Measurements from ENCODE around the gene SPSB4.
"Not testable (repeated sequence)": the region's sequence is repeated elsewhere in the genome, so short reads cannot be mapped to it uniquely, and the experiment has no call there.

Gene SPSB4

GRCh38 chr3:141096981-141097380 is 45.8 kb downstream of the SPSB4 start:
- no peak for DNase-seq

GRCh38 chr3:141100112-141100511 is 49.0 kb downstream of the SPSB4 start:
- no peak for DNase-seq

DNA sequence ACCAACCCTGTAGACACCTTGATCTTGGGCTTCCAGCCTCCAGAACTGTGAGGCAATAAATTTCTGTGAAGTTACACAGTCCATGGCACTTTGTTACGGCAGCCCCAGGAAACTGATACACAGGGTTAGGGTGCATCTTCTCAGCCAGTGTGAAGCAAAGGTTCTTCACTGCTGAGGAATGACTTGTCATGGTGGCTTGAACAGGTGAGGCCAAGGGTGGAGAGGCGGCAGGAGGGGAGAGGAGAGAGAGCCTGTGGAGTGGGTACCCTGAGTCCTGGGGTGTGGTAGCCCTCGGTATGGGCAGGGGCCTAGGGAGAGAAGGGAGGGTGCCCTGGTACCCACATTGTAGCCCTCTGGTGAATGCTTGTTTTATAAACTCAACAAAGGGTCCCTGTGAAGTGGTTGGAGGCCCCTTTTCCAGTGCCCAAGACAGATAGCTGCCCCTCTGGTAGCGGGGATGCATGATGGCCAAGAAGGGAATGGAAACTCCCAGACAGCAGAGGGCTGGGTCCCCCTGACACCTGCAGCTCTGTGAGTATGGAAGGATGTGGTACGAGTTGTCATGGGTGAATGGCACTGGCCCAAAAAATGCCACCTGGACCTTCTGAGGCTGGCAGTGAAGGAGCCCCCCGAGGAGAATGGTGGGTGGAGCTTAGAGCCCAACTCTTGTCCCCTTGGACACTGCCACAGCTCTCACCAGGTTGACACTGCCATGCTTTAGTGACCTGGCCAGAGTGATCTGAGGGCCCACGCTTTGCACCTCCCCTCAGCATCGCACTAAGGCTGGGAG is 49.6 kb downstream of the SPSB4 start:
- DNase-seq = no peak

GRCh38 chr3:141102372-141102771 is 51.2 kb downstream of the SPSB4 start:
- DNase-seq = no peak

GRCh38 chr3:141103067-141103466 is 51.9 kb downstream of the SPSB4 start:
- no peak for DNase-seq

DNA sequence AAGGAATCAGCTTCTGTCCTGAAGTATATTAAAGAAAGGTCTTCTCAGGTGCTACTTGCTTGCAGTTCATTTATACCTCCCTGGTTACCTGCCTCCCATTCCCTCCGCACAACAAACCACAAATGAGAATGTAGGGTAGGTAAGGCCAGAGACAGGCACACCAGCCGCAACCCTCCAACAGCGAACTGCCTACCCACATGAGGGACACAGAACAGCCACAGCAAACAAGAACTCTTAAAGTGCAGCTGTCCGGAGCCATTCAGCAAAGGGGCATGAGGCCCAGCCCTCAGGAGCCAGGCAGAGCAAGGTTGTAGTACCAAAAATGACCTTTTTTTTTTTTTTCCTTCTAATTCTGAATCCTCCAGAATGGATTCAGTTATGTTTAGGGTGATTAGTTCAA is 52.4 kb downstream of the SPSB4 start:
- no peak for DNase-seq

GRCh38 chr3:141104151-141104821 is 53.1 kb downstream of the SPSB4 start:
- no peak for DNase-seq

DNA sequence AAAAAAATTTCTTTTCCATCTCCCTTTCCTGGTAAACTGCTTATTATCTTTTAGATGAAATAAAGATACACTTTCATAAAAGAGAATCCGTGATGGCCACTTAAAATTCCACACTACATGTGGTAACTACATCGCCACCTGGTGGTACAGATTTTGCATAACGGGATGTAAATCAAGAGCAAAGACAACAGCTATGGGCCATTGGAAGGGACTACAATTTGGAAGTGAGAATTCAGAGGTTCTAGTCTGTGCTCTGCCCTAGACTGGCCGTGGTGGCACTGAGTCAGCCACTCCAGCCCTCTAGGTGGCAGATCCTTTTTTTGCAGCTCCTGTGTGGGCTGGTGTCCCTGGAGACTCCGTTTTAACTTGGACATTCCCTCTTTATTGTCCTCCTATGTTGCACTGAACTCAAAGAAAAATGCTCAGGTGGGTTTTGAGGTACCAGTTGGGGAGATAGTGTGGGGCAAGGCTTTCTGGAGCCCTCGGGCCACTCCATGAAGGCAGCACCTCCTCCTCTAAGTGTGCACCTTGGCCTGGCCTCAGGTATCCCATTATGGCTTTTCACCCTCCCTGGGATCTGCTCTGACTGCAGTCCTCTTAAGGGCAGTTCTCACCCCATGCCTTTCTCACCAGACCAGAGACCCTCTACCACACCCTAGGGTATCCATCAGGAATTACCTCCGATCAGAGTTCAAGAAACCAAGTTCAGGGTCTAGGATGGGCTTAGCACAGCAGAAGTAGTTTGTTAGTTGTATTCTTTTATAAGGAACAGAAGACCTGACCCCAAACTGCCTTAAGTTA is 54.9 kb downstream of the SPSB4 start:
- DNase-seq = peak; percentile 47

DNA sequence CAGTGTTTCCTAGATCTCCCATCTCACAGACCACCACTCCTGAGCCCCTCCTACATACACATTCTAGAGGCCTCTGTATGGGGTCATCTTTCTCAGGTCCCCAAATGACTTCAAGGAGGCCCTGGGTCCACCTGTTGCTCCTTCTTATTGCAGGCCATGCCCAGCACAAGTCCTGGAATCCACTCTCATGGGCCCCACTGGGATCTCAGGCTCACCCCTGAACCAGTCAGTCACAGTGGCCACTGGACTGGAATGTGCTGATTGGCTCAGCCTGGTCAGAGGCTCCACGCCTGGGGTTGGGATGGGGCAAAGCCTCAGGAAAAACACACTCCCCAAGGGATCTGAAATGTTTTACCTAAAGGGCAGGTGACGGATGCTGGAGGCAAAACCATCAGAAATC is 55.7 kb downstream of the SPSB4 start:
- no peak for DNase-seq

- DNase-seq = no peak
These were observed 56.9 kb downstream of the SPSB4 start for GRCh38 chr3:141108039-141108438.

GRCh38 chr3:141109751-141110150 is 58.6 kb downstream of the SPSB4 start:
- DNase-seq = peak; percentile 35

DNA sequence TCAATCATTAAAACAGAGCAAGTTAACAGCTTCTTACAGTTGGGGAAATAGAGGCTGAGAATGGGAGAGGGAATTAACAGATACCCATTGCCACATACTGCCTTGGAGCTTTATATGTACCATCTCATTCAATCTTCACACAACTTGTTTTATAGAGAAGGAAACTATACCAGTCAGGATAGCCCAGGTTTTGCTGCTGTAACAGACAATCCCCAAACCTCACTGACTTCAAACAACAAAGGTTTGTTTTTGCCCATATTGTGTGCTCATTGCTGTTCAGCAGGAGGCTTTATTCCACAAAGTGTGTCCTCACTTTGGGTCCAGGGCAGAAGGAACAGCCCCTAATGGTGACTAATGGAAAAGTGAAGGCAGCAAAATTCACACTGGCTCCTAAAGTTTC is 59.2 kb downstream of the SPSB4 start:
- DNase-seq = no peak

GRCh38 chr3:141111364-141112155 is 60.4 kb downstream of the SPSB4 start:
- no peak for DNase-seq

- DNase-seq = no peak
These were observed 61.6 kb downstream of the SPSB4 start for GRCh38 chr3:141112686-141113297.

GRCh38 chr3:141113680-141114079 is 62.5 kb downstream of the SPSB4 start:
- DNase-seq = not testable (repeated sequence)

DNA sequence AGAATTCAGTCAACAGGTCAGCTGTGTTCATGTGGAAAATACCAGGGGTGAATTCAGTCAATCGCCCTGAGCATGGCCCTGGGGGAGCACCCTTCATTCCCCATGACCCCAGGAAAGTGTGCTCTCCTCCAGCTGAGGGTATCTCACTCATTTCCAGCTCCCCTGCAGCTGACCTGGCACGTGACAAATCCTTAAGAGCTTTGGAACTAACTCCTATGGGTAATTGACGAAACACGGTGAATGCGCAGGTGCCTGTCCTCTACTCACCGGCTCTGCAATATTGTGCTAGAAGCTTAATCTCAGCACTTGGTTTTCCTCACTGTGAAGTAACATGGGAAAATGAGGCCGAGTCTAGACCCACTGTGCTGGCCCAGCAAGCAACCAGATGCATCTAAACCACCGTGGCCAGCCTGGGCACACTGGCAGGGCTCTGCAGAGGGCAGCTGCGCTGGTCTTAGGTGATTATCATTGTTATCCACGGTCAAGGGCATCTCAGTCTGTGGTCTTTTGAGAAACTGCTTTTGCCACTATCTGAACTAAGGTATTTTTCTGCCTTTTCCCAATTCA is 63.1 kb downstream of the SPSB4 start:
- DNase-seq = no peak

GRCh38 chr3:141114816-141115460 is 63.8 kb downstream of the SPSB4 start:
- DNase-seq = no peak

GRCh38 chr3:141115789-141116541 is 64.8 kb downstream of the SPSB4 start:
- DNase-seq = no peak

GRCh38 chr3:141116721-141117120 is 65.6 kb downstream of the SPSB4 start:
- no peak for DNase-seq

DNA sequence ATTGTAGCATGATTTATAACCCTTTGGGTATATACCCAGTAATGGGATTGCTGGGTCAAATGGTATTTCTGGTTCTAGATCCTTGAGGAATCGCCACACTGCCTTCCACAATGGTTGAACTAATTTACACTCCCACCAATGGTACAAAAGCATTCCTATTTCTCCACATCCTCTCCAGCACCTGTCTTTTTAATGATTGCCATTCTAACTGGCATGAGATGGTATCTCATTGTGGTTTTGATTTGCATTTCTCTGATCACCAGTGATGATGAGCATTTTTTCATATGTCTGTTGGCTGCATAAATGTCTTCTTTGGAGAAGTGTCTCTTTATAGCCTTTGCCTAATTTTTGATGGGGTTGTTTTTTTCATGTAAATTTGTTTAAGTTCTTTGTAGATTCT is 66.8 kb downstream of the SPSB4 start:
- DNase-seq = not testable (repeated sequence)
